Activated CD8-positive, alpha-beta T cell treated with anti-CD3 and anti-CD28 coated beads for 36 hours (primary cell): ENCODE measurements around the gene MTA3. TPM values are rescaled to one million over a fixed set of nuclear protein-coding genes. Genes with fewer than 3 reads are reported as not detected.

Experiments
- ATAC-seq: fragments of 200-7000 bp; cut with Tn5 transposase; one replicate; pipeline ENCODE4 v1.10.0; 2021; ENCODE audit warnings: mild to moderate bottlenecking, moderate library complexity
- CTCF ChIA-PET: fragments of 350-600 bp; sonication (Branson Sonifier 250); formaldehyde crosslinking; loops from one replicate; lab custom pipeline; 2021; ENCODE audit warnings: antibody characterized with exemption; lab: Charles Lee
- POLR2A ChIA-PET: fragments of 350-600 bp; sonication (Branson Sonifier 250); formaldehyde crosslinking; loops from one replicate; lab custom pipeline; 2021; ENCODE audit warnings: antibody characterized with exemption; lab: Charles Lee
- DNase-seq: peaks from one replicate; pipeline ENCODE4 v3.0.0-alpha.2; 2020
- H3K27ac Mint-ChIP-seq: one replicate; pipeline ENCODE4 v1.8.0; 2021; ENCODE audit warnings: mild to moderate bottlenecking, mixed read lengths
- H3K27me3 Mint-ChIP-seq: one replicate; pipeline ENCODE4 v1.8.0; 2021; ENCODE audit warnings: mixed read lengths
- H3K36me3 Mint-ChIP-seq: one replicate; pipeline ENCODE4 v1.8.0; 2021; ENCODE audit warnings: low read depth, mixed read lengths
- H3K4me1 Mint-ChIP-seq: one replicate; pipeline ENCODE4 v1.8.0; 2021; ENCODE audit warnings: low read depth, mixed read lengths
- H3K4me3 Mint-ChIP-seq: one replicate; pipeline ENCODE4 v1.8.0; 2021; ENCODE audit warnings: mild to moderate bottlenecking, moderate library complexity, mixed read lengths
- H3K9me3 Mint-ChIP-seq: one replicate; pipeline ENCODE4 v1.8.0; 2021; ENCODE audit warnings: mixed read lengths
- CTCF ChIP-seq: fragments of 200-600 bp; IDR thresholded peaks from one replicate; pipeline ENCODE4 v1.8.0; 2022; ENCODE audit warnings: antibody characterized with exemption, mild to moderate bottlenecking
- intact Hi-C: fragments of 100-400 bp; cut with micrococcal nuclease; formaldehyde crosslinking; loops from one replicate; pipeline ENCODE4 v1.10.0; 2022
- total RNA-seq, 2 experiments: library from RNA; stranded (reverse); gene quantifications; one replicate each; pipeline ENCODE4 v1.2.3, GENCODE V29; 2021

The MTA3 gene
- total RNA-seq, 2 experiments from 2014 or later, result 32.6 to 35.9 TPM

- Mint-ChIP-seq H3K27ac (no peak overlapping the region), H3K36me3 (no peaks in the 10 kb centered on the region), H3K4me3 (no peak overlapping the region), H3K27me3 (no peaks in the 10 kb centered on the region), H3K4me1 (peaks cover 2% of the 10 kb centered on the region), H3K9me3 (no peaks in the 10 kb centered on the region)
- intact Hi-C loops, result no loop called here
- POLR2A ChIA-PET, result interaction anchor here (0.9 kb wide), 1 partner anchor 22 kb away, joined by 3 read pairs; no protein-coding TSS in a partner anchor
- CTCF ChIA-PET, result interaction anchor here (1.1 kb wide), 1 partner anchor 58 kb away, joined by 3 read pairs; no protein-coding TSS in a partner anchor
- TF ChIP-seq CTCF, result no peak
- no peak for ATAC-seq
- DNase-seq, result no peak
Observed at GRCh38 chr2:42769583-42770287, 201.3 kb downstream of the MTA3 start.

DNA sequence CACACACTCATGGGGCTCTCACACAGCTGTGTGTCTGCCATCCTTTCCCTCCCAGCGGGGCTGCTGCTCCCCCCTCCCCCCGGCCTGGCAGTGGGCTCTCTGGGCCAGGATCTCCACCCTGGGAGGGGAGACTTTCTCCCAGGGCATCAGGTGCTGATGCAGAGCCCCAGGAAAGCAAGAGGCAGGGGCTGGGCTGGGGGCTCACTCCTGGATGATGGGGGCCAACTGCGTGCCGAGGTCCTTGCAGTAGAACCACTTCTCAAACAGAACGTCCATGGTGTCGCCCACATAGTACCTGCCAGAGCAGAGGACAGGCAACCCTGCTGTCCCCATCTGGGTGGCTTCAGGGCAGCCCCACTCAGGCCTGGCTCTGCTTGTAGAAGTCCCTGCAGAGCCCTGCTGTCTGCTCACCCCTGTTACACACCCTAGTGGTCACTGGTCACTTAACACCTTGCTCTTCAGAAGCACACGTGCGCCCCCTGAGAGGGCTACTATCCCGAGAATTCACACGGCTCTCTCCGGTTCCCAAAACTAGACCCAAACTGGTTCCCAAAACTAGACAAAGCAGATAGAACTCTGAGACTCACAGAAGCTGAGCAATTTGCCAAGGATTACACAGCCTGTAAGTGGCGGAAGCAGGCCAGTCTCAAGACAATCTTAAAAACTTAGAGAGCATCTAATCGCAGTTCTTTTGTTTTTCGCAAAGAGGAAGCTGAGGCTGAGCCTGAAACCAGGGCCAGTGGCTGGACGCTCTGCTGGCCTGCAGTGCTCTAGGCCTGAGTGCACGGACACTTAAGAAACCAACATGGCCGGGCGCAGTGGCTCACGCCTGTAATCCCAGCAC is 202.1 kb downstream of the MTA3 start:
- ATAC-seq, result peak; percentile 61
- CTCF ChIA-PET, result interaction anchor here (1.4 kb wide), 1 partner anchor 13 kb away, joined by 4 read pairs; no protein-coding TSS in a partner anchor
- Mint-ChIP-seq H3K4me3 (no peak overlapping the region), H3K4me1 (peaks cover 7% of the 10 kb centered on the region), H3K9me3 (no peaks in the 10 kb centered on the region), H3K27ac (no peak overlapping the region), H3K27me3 (no peaks in the 10 kb centered on the region), H3K36me3 (no peaks in the 10 kb centered on the region)
- no peak for DNase-seq
- intact Hi-C loops, result no loop called here
- POLR2A ChIA-PET, result interaction anchor here (0.9 kb wide), 1 partner anchor 23 kb away, joined by 3 read pairs; no protein-coding TSS in a partner anchor
- TF ChIP-seq CTCF, result peak; percentile 39

DNA sequence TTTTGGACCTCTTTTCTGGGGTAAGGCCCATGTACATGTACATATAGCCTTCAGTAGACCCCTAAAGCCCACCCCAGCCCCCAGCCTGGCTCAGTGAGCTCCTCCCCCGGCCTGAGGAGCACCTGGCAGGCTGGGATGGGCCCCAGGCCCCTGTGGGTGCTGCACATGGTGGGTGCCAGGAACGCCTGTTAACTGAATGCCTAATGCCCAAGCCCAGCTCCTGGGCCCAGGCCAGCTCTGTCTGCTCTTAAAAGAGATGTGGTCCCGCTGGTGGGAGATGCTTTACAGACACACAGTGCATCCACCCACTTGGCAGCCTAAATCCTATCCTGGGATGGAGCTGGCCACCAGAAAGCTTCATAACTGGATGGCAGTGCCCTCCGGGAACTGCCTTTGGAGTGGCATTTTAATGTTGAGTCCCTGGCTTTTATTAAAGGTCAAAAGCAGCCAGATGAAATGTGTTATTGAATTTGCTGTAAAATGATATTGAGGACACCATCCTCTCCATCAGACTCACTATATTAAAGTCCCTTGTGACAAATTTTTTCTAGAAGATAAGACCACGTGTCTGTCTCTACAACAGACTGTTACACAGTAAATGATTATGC is 203.2 kb downstream of the MTA3 start:
- DNase-seq (no peak), ATAC-seq (no peak)
- ChIA-PET POLR2A (no interaction called here), CTCF (interaction anchor here (1.4 kb wide), 1 partner anchor 14 kb away, joined by 4 read pairs; no protein-coding TSS in a partner anchor)
- Mint-ChIP-seq H3K27me3 (no peaks in the 10 kb centered on the region), H3K27ac (no peak overlapping the region), H3K36me3 (no peaks in the 10 kb centered on the region), H3K4me3 (no peak overlapping the region), H3K9me3 (no peaks in the 10 kb centered on the region), H3K4me1 (peaks cover 14% of the 10 kb centered on the region)
- intact Hi-C loops, result no loop called here
- no peak for TF ChIP-seq CTCF

- intact Hi-C loops, result no loop called here
- TF ChIP-seq CTCF, result no peak
- no peaks in the 10 kb centered on the region for H3K27me3 Mint-ChIP-seq
- POLR2A ChIA-PET, result interaction anchor here (0.6 to 1.2 kb wide), 2 partner anchors 35 to 99 kb away, joined by 3 read pairs; no protein-coding TSS in a partner anchor
- peaks cover 4% of the 10 kb centered on the region for H3K9me3 Mint-ChIP-seq
- no peak overlapping the region for H3K4me3 Mint-ChIP-seq
- H3K4me1 Mint-ChIP-seq, result peaks cover 14% of the 10 kb centered on the region
- peaks cover 5% of the 10 kb centered on the region for H3K36me3 Mint-ChIP-seq
- CTCF ChIA-PET, result no interaction called here
- no peak for DNase-seq
- peak overlapping the region; percentile 12 for H3K27ac Mint-ChIP-seq
- no peak for ATAC-seq
Observed at GRCh38 chr2:42775186-42775585, 206.8 kb downstream of the MTA3 start.
